Astrocyte (in vitro differentiated cells and primary cell): ENCODE measurements around the gene PSME4. TPM values are rescaled to one million over a fixed set of nuclear protein-coding genes. Genes with fewer than 3 reads are reported as not detected.
"Not testable (repeated sequence)": the region's sequence is repeated elsewhere in the genome, so short reads cannot be mapped to it uniquely, and the experiment has no call there.

Experiments used
- DNase-seq: peaks from one replicate; pipeline ENCODE4 v3.0.0-alpha.2; 2010; ENCODE audit warnings: low read depth
- FAIRE-seq: peaks from 2 replicates; lab custom pipeline; 2011; peaks lifted over from hg19 to GRCh38; lab: Jason Lieb, UNC
- H2AFZ ChIP-seq: 2 replicates; pipeline ENCODE4 v1.6.0; 2012; ENCODE audit warnings: low read depth, low read length, inconsistent platforms
- H3K27ac ChIP-seq: 2 replicates; pipeline ENCODE4 v1.5.1; 2011; ENCODE audit warnings: low read depth, low read length, inconsistent platforms
- H3K27me3 ChIP-seq: 2 replicates; pipeline ENCODE4 v1.6.0; 2011; ENCODE audit warnings: low read length, inconsistent platforms; ENCODE audit not compliant: insufficient read depth
- H3K36me3 ChIP-seq: 2 replicates; pipeline ENCODE4 v1.5.1; 2011; ENCODE audit warnings: low read length, inconsistent platforms; ENCODE audit not compliant: insufficient read depth
- H3K4me1 ChIP-seq: 2 replicates; pipeline ENCODE4 v1.5.1; 2011; ENCODE audit warnings: low read length, inconsistent platforms; ENCODE audit not compliant: insufficient read depth
- H3K4me2 ChIP-seq: 2 replicates; pipeline ENCODE4 v1.6.0; 2012; ENCODE audit warnings: low read length, inconsistent platforms
- H3K4me3 ChIP-seq: 2 replicates; pipeline ENCODE4 v1.5.1; 2011; ENCODE audit warnings: low read depth, mild to moderate bottlenecking, low read length, inconsistent platforms; ENCODE audit not compliant: insufficient read depth
- H3K79me2 ChIP-seq: 2 replicates; pipeline ENCODE4 v1.6.0; 2012; ENCODE audit warnings: mild to moderate bottlenecking, low read length, inconsistent platforms; ENCODE audit not compliant: insufficient read depth
- H3K9ac ChIP-seq: 2 replicates; pipeline ENCODE4 v1.6.0; 2012; ENCODE audit warnings: mild to moderate bottlenecking, low read length, inconsistent platforms
- H3K9me3 ChIP-seq: 2 replicates; pipeline ENCODE4 v1.5.1; 2012; ENCODE audit warnings: low read depth, mild to moderate bottlenecking, low read length, inconsistent platforms; ENCODE audit not compliant: insufficient read depth
- H4K20me1 ChIP-seq: 2 replicates; pipeline ENCODE4 v1.6.0; 2012; ENCODE audit warnings: low read length, inconsistent platforms; ENCODE audit not compliant: insufficient read depth
- H3K27ac Mint-ChIP-seq: one replicate; pipeline ENCODE4 v1.8.0; 2021; ENCODE audit warnings: mild to moderate bottlenecking, mixed read lengths; ENCODE audit not compliant: unreplicated experiment
- H3K27me3 Mint-ChIP-seq: one replicate; pipeline ENCODE4 v1.8.0; 2021; ENCODE audit warnings: low read depth, mixed read lengths; ENCODE audit not compliant: unreplicated experiment
- H3K36me3 Mint-ChIP-seq: one replicate; pipeline ENCODE4 v1.8.0; 2021; ENCODE audit warnings: low read depth, mixed read lengths; ENCODE audit not compliant: unreplicated experiment
- H3K4me1 Mint-ChIP-seq: one replicate; pipeline ENCODE4 v1.8.0; 2021; ENCODE audit warnings: low read depth, mixed read lengths; ENCODE audit not compliant: unreplicated experiment
- H3K4me3 Mint-ChIP-seq: one replicate; pipeline ENCODE4 v1.8.0; 2021; ENCODE audit warnings: mild to moderate bottlenecking, moderate library complexity, mixed read lengths; ENCODE audit not compliant: unreplicated experiment
- H3K9me3 Mint-ChIP-seq: one replicate; pipeline ENCODE4 v1.8.0; 2021; ENCODE audit warnings: mild to moderate bottlenecking, mixed read lengths; ENCODE audit not compliant: unreplicated experiment
- EZH2 ChIP-seq: IDR thresholded peaks from 2 replicates; pipeline ENCODE4 v1.6.1; 2012; ENCODE audit warnings: mild to moderate bottlenecking, low read length, inconsistent platforms; ENCODE audit not compliant: insufficient read depth
- total RNA-seq: library from RNA; stranded (reverse); gene quantifications from 2 replicates; pipeline ENCODE4 v1.2.1, GENCODE V29; 2021
- TF ChIP-seq, protein P1 (sequence below): IDR thresholded peaks from 2 replicates; pipeline ENCODE4 v1.5.1; 2011; ENCODE audit warnings: low read depth, mild to moderate bottlenecking, inconsistent platforms, low read length, moderate library complexity; ENCODE audit not compliant: insufficient read depth

PSME4 gene
- total RNA-seq, 1 donor from 2014 or later = 110 TPM

DNA sequence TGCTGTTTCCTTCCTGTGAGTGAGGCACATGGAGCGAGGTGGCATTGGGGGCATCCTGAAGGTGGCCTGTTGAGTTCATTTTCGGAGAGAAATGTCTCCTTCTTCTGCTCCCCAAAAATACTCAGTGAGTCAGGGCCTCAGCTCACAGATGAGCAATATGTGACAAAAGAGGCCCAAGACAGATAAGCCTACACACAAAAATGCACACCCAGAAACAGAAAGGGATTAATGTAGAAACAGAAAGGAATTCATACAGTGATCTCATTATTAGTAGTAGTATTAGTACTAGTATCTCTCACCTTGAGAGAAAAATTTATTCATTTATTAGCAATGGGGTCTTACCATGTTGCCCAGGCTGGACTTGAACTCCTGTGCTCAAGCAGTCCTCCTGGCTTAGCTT, 116.1 kb downstream of the PSME4 start:
- Mint-ChIP-seq H3K9me3 (no peaks in the 10 kb centered on the region), H3K36me3 (peaks cover 13% of the 10 kb centered on the region), H3K4me3 (no peak overlapping the region), H3K4me1 (peaks cover 6% of the 10 kb centered on the region), H3K27me3 (no peaks in the 10 kb centered on the region), H3K27ac (no peak overlapping the region)
- H3K9ac ChIP-seq = no peak overlapping the region
- FAIRE-seq (no peak), DNase-seq (no peak)
- H3K4me1 ChIP-seq = peaks cover under 1% of the 10 kb centered on the region
- H4K20me1 ChIP-seq = peaks cover 42% of the 10 kb centered on the region
- TF ChIP-seq, protein P1, sequence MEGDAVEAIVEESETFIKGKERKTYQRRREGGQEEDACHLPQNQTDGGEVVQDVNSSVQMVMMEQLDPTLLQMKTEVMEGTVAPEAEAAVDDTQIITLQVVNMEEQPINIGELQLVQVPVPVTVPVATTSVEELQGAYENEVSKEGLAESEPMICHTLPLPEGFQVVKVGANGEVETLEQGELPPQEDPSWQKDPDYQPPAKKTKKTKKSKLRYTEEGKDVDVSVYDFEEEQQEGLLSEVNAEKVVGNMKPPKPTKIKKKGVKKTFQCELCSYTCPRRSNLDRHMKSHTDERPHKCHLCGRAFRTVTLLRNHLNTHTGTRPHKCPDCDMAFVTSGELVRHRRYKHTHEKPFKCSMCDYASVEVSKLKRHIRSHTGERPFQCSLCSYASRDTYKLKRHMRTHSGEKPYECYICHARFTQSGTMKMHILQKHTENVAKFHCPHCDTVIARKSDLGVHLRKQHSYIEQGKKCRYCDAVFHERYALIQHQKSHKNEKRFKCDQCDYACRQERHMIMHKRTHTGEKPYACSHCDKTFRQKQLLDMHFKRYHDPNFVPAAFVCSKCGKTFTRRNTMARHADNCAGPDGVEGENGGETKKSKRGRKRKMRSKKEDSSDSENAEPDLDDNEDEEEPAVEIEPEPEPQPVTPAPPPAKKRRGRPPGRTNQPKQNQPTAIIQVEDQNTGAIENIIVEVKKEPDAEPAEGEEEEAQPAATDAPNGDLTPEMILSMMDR = no peak
- no peak for TF ChIP-seq EZH2
- H2AFZ ChIP-seq = no peak overlapping the region
- no peak overlapping the region for H3K27ac ChIP-seq
- H3K79me2 ChIP-seq = peaks cover 6% of the 10 kb centered on the region
- no peak overlapping the region for H3K4me3 ChIP-seq
- no peaks in the 10 kb centered on the region for H3K27me3 ChIP-seq
- H3K36me3 ChIP-seq = peaks cover 20% of the 10 kb centered on the region
- H3K4me2 ChIP-seq = no peak overlapping the region
- H3K9me3 ChIP-seq = no peaks in the 10 kb centered on the region

DNA sequence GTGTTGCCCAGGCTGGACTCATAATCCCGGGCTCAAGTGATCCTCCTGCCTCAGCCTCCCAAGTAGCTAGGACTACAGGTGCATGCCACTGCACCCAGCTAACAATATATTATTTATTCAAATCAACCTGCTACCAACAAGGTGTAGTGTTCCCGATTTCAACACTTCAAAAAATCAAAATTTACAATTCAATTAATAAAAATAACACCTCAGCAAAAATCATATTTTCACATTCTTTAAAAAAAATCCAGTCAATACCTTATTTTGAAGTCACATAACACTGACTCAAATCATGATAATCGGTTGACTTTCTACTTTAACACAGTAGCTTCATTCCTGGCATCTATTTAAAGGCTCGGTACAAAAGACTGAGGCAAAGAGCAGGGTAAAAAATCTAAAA, 118.3 kb downstream of the PSME4 start:
- Mint-ChIP-seq H3K4me1 (peaks cover 6% of the 10 kb centered on the region), H3K4me3 (no peak overlapping the region), H3K27me3 (no peaks in the 10 kb centered on the region), H3K27ac (no peak overlapping the region), H3K36me3 (peaks cover 15% of the 10 kb centered on the region), H3K9me3 (no peaks in the 10 kb centered on the region)
- no peak overlapping the region for H3K4me2 ChIP-seq
- H3K9me3 ChIP-seq = no peaks in the 10 kb centered on the region
- H2AFZ ChIP-seq = no peak overlapping the region
- H3K79me2 ChIP-seq = peaks cover 2% of the 10 kb centered on the region
- H3K27ac ChIP-seq = no peak overlapping the region
- H3K36me3 ChIP-seq = peaks cover 20% of the 10 kb centered on the region
- no peaks in the 10 kb centered on the region for H3K4me1 ChIP-seq
- TF ChIP-seq, protein P1 = no peak
- no peak for TF ChIP-seq EZH2
- H3K27me3 ChIP-seq = no peaks in the 10 kb centered on the region
- DNase-seq = no peak
- H3K4me3 ChIP-seq = no peak overlapping the region
- peaks cover 33% of the 10 kb centered on the region for H4K20me1 ChIP-seq
- no peak overlapping the region for H3K9ac ChIP-seq
- no peak for FAIRE-seq

DNA sequence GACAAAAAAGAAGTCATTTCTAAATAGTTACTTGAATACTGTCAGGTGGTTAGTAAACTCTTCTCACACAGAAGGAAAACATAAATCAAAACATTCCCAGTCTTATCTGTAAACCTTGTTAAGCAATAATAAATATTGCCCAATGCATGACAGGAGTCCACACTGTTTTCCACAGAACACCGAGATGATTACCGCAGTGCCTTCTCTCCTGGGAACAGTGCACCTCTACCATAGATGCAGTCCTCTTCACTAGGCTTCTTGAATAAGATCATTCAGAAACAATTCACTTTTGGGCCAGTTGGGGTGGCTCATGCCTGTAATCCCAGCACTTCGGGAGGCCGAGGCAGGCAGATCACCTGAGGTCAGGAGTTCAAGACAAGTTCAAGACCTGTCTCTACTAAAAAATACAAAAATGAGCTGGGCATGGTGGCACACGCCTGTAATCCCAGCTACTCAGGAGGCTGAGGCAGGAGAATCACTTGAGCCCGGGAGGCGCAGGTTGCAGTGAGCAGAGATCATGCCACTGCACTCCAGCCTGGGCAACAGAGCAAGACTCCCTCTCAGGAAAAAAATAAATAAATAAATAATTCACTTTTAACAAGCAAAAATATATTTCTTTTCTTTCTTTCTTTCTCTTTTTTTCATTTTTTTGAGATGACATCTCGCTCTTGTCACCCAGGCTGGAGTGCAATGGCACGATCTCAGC, 119.6 kb downstream of the PSME4 start:
- not testable (repeated sequence) for H3K9ac ChIP-seq, H3K4me1 Mint-ChIP-seq, H3K27ac ChIP-seq, H3K4me3 ChIP-seq, H3K9me3 Mint-ChIP-seq, H3K79me2 ChIP-seq, H3K27me3 Mint-ChIP-seq, H2AFZ ChIP-seq, H3K4me1 ChIP-seq, H3K4me2 ChIP-seq, H3K27ac Mint-ChIP-seq, H3K4me3 Mint-ChIP-seq, FAIRE-seq, DNase-seq, H3K9me3 ChIP-seq, H3K27me3 ChIP-seq
- Histone ChIP-seq H4K20me1 (peaks cover 33% of the 10 kb centered on the region), H3K36me3 (peaks cover 20% of the 10 kb centered on the region)
- peaks cover 18% of the 10 kb centered on the region for H3K36me3 Mint-ChIP-seq
